SU-DHL-6 (cell line): ENCODE measurements around the gene GDAP1L1.

Source experiments
- H2AFZ ChIP-seq: fragments of 200-600 bp; sonication (generic); 2 replicates; pipeline ENCODE4 v1.6.1; 2014; ENCODE audit warnings: low read depth, mild to moderate bottlenecking, moderate library complexity, mixed read lengths, antibody characterized with exemption, low read length; ENCODE audit not compliant: severe bottlenecking
- H3F3A ChIP-seq: fragments of 200-600 bp; shearing (Covaris generic); 2 replicates; pipeline ENCODE4 v1.6.0; 2016; ENCODE audit warnings: antibody characterized with exemption, mild to moderate bottlenecking; ENCODE audit not compliant: insufficient read depth
- H3K27ac ChIP-seq: fragments of 200-600 bp; sonication (generic); 2 replicates; pipeline ENCODE4 v1.5.1; 2016; ENCODE audit warnings: low read depth, mild to moderate bottlenecking, low read length, moderate library complexity, mixed read lengths
- H3K27me3 ChIP-seq: fragments of 200-600 bp; sonication (generic), shearing (Covaris generic); 2 replicates; pipeline ENCODE4 v1.6.0; 2014; ENCODE audit warnings: mild to moderate bottlenecking, low read length
- H3K36me3 ChIP-seq: fragments of 200-600 bp; sonication (generic); 2 replicates; pipeline ENCODE4 v1.6.1; 2014; ENCODE audit warnings: mild to moderate bottlenecking, low read length, mixed read lengths
- H3K4me2 ChIP-seq: fragments of 300-600, 200-600 bp; shearing (Covaris generic), sonication (generic); 2 replicates; pipeline ENCODE4 v1.6.0; 2014; ENCODE audit warnings: low read length, low read depth, mild to moderate bottlenecking; ENCODE audit not compliant: poor library complexity, severe bottlenecking
- H3K4me3 ChIP-seq: fragments of 200-600 bp; sonication (generic); 2 replicates; pipeline ENCODE4 v1.5.1; 2014; ENCODE audit warnings: antibody characterized with exemption, low read length, mild to moderate bottlenecking, mixed read lengths; ENCODE audit not compliant: insufficient read depth, poor library complexity, severe bottlenecking
- H3K79me2 ChIP-seq: fragments of 200-600 bp; sonication (generic); 2 replicates; pipeline ENCODE4 v1.6.1; 2014; ENCODE audit warnings: mild to moderate bottlenecking, low read length, moderate library complexity; ENCODE audit not compliant: insufficient read depth
- H3K9ac ChIP-seq: fragments of 200-600 bp; sonication (generic); 2 replicates; pipeline ENCODE4 v1.7.0; 2014; ENCODE audit warnings: mild to moderate bottlenecking, low read length
- H3K9me2 ChIP-seq: fragments of 200-600 bp; sonication (generic); replicated peaks from 2 replicates; pipeline ENCODE4 v1.6.1; 2014; ENCODE audit warnings: low read length; ENCODE audit not compliant: insufficient read depth
- H3K9me3 ChIP-seq: fragments of 200-600 bp; sonication (generic); 2 replicates; pipeline ENCODE4 v1.6.1; 2014; ENCODE audit warnings: low read length, mixed read lengths; ENCODE audit not compliant: insufficient read depth
- H4K20me1 ChIP-seq: fragments of 200-600 bp; sonication (generic); 2 replicates; pipeline ENCODE4 v1.6.1; 2014; ENCODE audit warnings: low read depth, mild to moderate bottlenecking, antibody characterized with exemption, low read length, moderate library complexity, mixed read lengths
- CTCF ChIP-seq: fragments of 200-600 bp; sonication (generic); IDR thresholded peaks from one replicate; pipeline ENCODE4 v1.5.1; 2017; ENCODE audit warnings: antibody characterized with exemption, mild to moderate bottlenecking, low read length, moderate library complexity; ENCODE audit not compliant: insufficient read depth, poor library complexity, severe bottlenecking
- EZH2phosphoT487 ChIP-seq: fragments of 200-600 bp; sonication (generic), shearing (Covaris generic); conservative IDR thresholded peaks from 2 replicates; pipeline ENCODE4 v1.6.1; 2018; ENCODE audit warnings: mild to moderate bottlenecking, antibody characterized with exemption, low read length, moderate library complexity, mixed read lengths

GDAP1L1 gene

GRCh38 chr20:44253528-44253927 is 6.4 kb downstream of the GDAP1L1 start:
- H2AFZ ChIP-seq, result no peak overlapping the region
- no peak overlapping the region for H3K9ac ChIP-seq
- H3K9me2 ChIP-seq, result no peaks in the 10 kb centered on the region
- H3K79me2 ChIP-seq, result no peaks in the 10 kb centered on the region
- H3K36me3 ChIP-seq, result no peaks in the 10 kb centered on the region
- H3K4me3 ChIP-seq, result no peak overlapping the region
- H3K9me3 ChIP-seq, result no peaks in the 10 kb centered on the region
- H3K27me3 ChIP-seq, result no peaks in the 10 kb centered on the region
- no peaks in the 10 kb centered on the region for H4K20me1 ChIP-seq
- H3K27ac ChIP-seq, result no peak overlapping the region
- H3K4me2 ChIP-seq, result no peak overlapping the region
- TF ChIP-seq CTCF (no peak), EZH2phosphoT487 (no peak)
- no peaks in the 10 kb centered on the region for H3F3A ChIP-seq

GRCh38 chr20:44254073-44254472 is 7.0 kb downstream of the GDAP1L1 start:
- no peaks in the 10 kb centered on the region for H4K20me1 ChIP-seq
- H3K9me3 ChIP-seq, result no peaks in the 10 kb centered on the region
- no peak overlapping the region for H3K4me2 ChIP-seq
- H3K79me2 ChIP-seq, result no peaks in the 10 kb centered on the region
- no peaks in the 10 kb centered on the region for H3K36me3 ChIP-seq
- H3K9ac ChIP-seq, result no peak overlapping the region
- no peak overlapping the region for H2AFZ ChIP-seq
- no peaks in the 10 kb centered on the region for H3K9me2 ChIP-seq
- H3K27ac ChIP-seq, result no peak overlapping the region
- no peak overlapping the region for H3K4me3 ChIP-seq
- H3K27me3 ChIP-seq, result no peaks in the 10 kb centered on the region
- TF ChIP-seq EZH2phosphoT487 (no peak), CTCF (no peak)
- no peaks in the 10 kb centered on the region for H3F3A ChIP-seq

- Histone ChIP-seq H3F3A (no peaks in the 10 kb centered on the region), H3K36me3 (no peaks in the 10 kb centered on the region), H3K27ac (no peak overlapping the region), H4K20me1 (no peaks in the 10 kb centered on the region), H3K27me3 (no peaks in the 10 kb centered on the region), H3K4me2 (no peak overlapping the region), H3K79me2 (no peaks in the 10 kb centered on the region), H2AFZ (no peak overlapping the region), H3K9ac (no peak overlapping the region), H3K9me3 (no peaks in the 10 kb centered on the region), H3K9me2 (no peaks in the 10 kb centered on the region), H3K4me3 (no peak overlapping the region)
- no peak for TF ChIP-seq CTCF
Measured at GRCh38 chr20:44255942-44256341, 8.8 kb downstream of the GDAP1L1 start.

GRCh38 chr20:44256961-44257360 is 9.9 kb downstream of the GDAP1L1 start:
- Histone ChIP-seq H3K9ac (no peak overlapping the region), H3K9me2 (no peaks in the 10 kb centered on the region), H3K27ac (no peak overlapping the region), H3K4me2 (no peak overlapping the region), H3F3A (no peaks in the 10 kb centered on the region), H2AFZ (no peak overlapping the region), H3K27me3 (no peaks in the 10 kb centered on the region), H4K20me1 (no peaks in the 10 kb centered on the region), H3K9me3 (no peaks in the 10 kb centered on the region), H3K4me3 (no peak overlapping the region), H3K36me3 (no peaks in the 10 kb centered on the region), H3K79me2 (no peaks in the 10 kb centered on the region)
- no peak for TF ChIP-seq EZH2phosphoT487
- TF ChIP-seq CTCF, result no peak
